Caco-2 (cell line): ENCODE measurements around the gene INSYN1. TPM values are rescaled to one million over a fixed set of nuclear protein-coding genes. Genes with fewer than 3 reads are reported as not detected.

Experiments used
- BruUV-seq: library from RNA; stranded (reverse); fragments of 400-500 nt; replicated peaks from 2 replicates; lab custom pipeline; 2021; lab: Mats Ljungman, UMichigan
- CTCF ChIA-PET: fragments of 300-600 bp; sonication (Branson Sonifier 250); formaldehyde crosslinking; loops from one replicate; lab custom pipeline; 2022; ENCODE audit warnings: antibody characterized with exemption; lab: Charles Lee
- POLR2A ChIA-PET: fragments of 300-600 bp; sonication (Branson Sonifier 250); formaldehyde crosslinking; loops from one replicate; lab custom pipeline; 2022; ENCODE audit warnings: antibody characterized with exemption; lab: Charles Lee
- DNase-seq, 2 experiments: peaks; one replicate each; pipeline versions ENCODE4 v3.0.0 to v3.0.0-alpha.2; 2020 to 2022
- H3K27me3 ChIP-seq: replicated peaks from 2 replicates; pipeline ENCODE4 v1.6.0; 2011; ENCODE audit warnings: low read length; ENCODE audit not compliant: control insufficient read depth, insufficient read depth
- H3K36me3 ChIP-seq: 2 replicates; pipeline ENCODE4 v1.5.1; 2011; ENCODE audit warnings: low read length; ENCODE audit not compliant: control insufficient read depth, insufficient read depth
- H3K4me1 ChIP-seq: fragments of 250-450 bp; sonication (Bioruptor Pico); 2 replicates; pipeline ENCODE4 v1.5.1; 2020; ENCODE audit warnings: mild to moderate bottlenecking
- H3K4me3 ChIP-seq: 2 replicates; pipeline ENCODE4 v1.5.1; 2011; ENCODE audit warnings: low read depth, mild to moderate bottlenecking, control low read depth, low read length
- H3K9me3 ChIP-seq: fragments of 250-450 bp; sonication (Bioruptor Pico); 2 replicates; pipeline ENCODE4 v1.5.1; 2020; ENCODE audit warnings: mild to moderate bottlenecking, moderate library complexity
- H3K27ac Mint-ChIP-seq: one replicate; pipeline ENCODE4 v1.8.0; 2022; ENCODE audit warnings: mixed read lengths; ENCODE audit not compliant: unreplicated experiment
- H3K27me3 Mint-ChIP-seq: one replicate; pipeline ENCODE4 v1.8.0; 2022; ENCODE audit warnings: mixed read lengths; ENCODE audit not compliant: insufficient read depth, unreplicated experiment
- H3K36me3 Mint-ChIP-seq: one replicate; pipeline ENCODE4 v1.8.0; 2022; ENCODE audit warnings: mild to moderate bottlenecking, mixed read lengths; ENCODE audit not compliant: insufficient read depth, unreplicated experiment
- H3K4me1 Mint-ChIP-seq: one replicate; pipeline ENCODE4 v1.8.0; 2022; ENCODE audit warnings: low read depth, mixed read lengths; ENCODE audit not compliant: unreplicated experiment
- H3K4me3 Mint-ChIP-seq: one replicate; pipeline ENCODE4 v1.8.0; 2022; ENCODE audit warnings: mild to moderate bottlenecking, moderate library complexity, mixed read lengths; ENCODE audit not compliant: unreplicated experiment
- H3K9me3 Mint-ChIP-seq: one replicate; pipeline ENCODE4 v1.8.0; 2022; ENCODE audit warnings: mixed read lengths; ENCODE audit not compliant: unreplicated experiment
- intact Hi-C: fragments of 100-400 bp; cut with micrococcal nuclease; formaldehyde crosslinking; loops from one replicate; pipeline ENCODE4 v1.10.0; 2022; ENCODE audit not compliant: unreplicated experiment
- total RNA-seq: library from RNA; stranded (reverse); gene quantifications from 2 replicates; pipeline ENCODE4 v1.2.3, GENCODE V29; 2022
- TF ChIP-seq, protein P1 (sequence below), 2 experiments: fragments of 200-600 bp in 1 of 2; IDR thresholded peaks; 1 replicate in 1 of 2; 2 replicates in 1 of 2; pipeline versions ENCODE4 v1.5.1 to v1.8.0; 2011 to 2022; ENCODE audit warnings: antibody characterized with exemption in 1 of 2, control low read depth in 1 of 2, inconsistent platforms in 1 of 2, low read depth in 1 of 2, low read length in 1 of 2, mild to moderate bottlenecking in 1 of 2, moderate library complexity in 1 of 2; ENCODE audit not compliant: insufficient read depth in 1 of 2, severe bottlenecking in 1 of 2, unreplicated experiment in 1 of 2

INSYN1 gene
- total RNA-seq, 1 experiment from 2014 or later = 0.41 TPM

DNA sequence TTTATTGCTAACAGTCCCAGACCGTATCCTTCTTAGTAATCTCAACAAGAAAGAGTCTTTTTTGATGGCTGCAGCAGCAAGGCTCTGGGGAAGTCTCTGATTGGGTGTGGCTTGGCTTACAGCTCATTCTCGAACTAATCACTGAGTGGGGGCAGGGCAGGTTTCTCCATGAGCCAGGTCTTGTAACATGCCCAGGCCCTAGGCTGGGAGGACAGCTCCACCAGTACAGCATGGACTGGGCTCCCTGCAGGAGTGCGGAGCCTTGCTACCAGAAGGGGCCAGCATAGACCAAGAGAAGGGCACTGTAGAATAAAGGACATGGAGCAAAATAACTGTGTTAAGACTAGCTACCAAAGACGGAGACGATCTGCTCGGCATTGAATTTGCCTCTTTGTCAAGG lies 61.8 kb downstream of the INSYN1 start:
- Mint-ChIP-seq H3K27me3 (no peaks in the 10 kb centered on the region), H3K9me3 (no peaks in the 10 kb centered on the region), H3K27ac (no peak overlapping the region), H3K4me1 (peaks cover 17% of the 10 kb centered on the region), H3K36me3 (peaks cover 5% of the 10 kb centered on the region), H3K4me3 (no peak overlapping the region)
- BruUV-seq = no TSS peak
- ChIA-PET CTCF (interaction anchor here (0.5 to 1.4 kb wide), 4 partner anchors 8 to 131 kb away, joined by 3 to 7 read pairs (median 6); no protein-coding TSS in a partner anchor), POLR2A (no interaction called here)
- no peak for DNase-seq
- Histone ChIP-seq H3K27me3 (no peaks in the 10 kb centered on the region), H3K9me3 (no peaks in the 10 kb centered on the region), H3K4me1 (peaks cover 4% of the 10 kb centered on the region), H3K36me3 (no peaks in the 10 kb centered on the region), H3K4me3 (no peak overlapping the region)
- intact Hi-C loops = no loop called here
- TF ChIP-seq, protein P1, sequence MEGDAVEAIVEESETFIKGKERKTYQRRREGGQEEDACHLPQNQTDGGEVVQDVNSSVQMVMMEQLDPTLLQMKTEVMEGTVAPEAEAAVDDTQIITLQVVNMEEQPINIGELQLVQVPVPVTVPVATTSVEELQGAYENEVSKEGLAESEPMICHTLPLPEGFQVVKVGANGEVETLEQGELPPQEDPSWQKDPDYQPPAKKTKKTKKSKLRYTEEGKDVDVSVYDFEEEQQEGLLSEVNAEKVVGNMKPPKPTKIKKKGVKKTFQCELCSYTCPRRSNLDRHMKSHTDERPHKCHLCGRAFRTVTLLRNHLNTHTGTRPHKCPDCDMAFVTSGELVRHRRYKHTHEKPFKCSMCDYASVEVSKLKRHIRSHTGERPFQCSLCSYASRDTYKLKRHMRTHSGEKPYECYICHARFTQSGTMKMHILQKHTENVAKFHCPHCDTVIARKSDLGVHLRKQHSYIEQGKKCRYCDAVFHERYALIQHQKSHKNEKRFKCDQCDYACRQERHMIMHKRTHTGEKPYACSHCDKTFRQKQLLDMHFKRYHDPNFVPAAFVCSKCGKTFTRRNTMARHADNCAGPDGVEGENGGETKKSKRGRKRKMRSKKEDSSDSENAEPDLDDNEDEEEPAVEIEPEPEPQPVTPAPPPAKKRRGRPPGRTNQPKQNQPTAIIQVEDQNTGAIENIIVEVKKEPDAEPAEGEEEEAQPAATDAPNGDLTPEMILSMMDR (IDR thresholded peaks at IDR 0.05; ENCODE audit: insufficient read depth in 1 of 2, low read depth in 1 of 2, low read length in 1 of 2, severe bottlenecking in 1 of 2, unreplicated experiment in 1 of 2) = no peak

DNA sequence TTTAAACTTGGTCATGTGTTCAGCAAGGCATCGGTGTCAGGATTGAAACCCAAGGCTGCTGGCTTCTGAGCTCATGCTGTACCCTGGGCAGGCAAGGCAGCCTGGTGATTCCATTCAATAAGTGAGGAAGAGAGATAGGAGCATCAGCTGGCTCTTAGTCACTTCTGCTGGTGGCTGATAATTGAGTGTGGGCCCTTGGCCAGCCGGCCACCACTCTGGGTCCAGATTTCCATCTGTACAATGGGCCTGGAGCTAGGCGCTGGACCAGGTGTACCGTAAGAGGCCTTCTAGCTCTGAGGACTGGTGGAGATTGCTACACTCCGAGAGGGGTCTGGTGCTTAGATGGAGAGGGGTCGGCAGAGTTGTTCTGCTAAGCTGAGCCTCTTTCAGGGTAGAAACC lies 64.7 kb downstream of the INSYN1 start:
- intact Hi-C loops = no loop called here
- H3K27ac Mint-ChIP-seq = no peak overlapping the region
- H3K4me3 Mint-ChIP-seq = no peak overlapping the region
- no peaks in the 10 kb centered on the region for H3K27me3 Mint-ChIP-seq
- ChIA-PET POLR2A (no interaction called here), CTCF (no interaction called here)
- H3K4me3 ChIP-seq = no peak overlapping the region
- no peak for DNase-seq
- H3K4me1 Mint-ChIP-seq = peaks cover 25% of the 10 kb centered on the region
- no peaks in the 10 kb centered on the region for H3K27me3 ChIP-seq
- H3K9me3 ChIP-seq = no peaks in the 10 kb centered on the region
- no TSS peak for BruUV-seq
- H3K9me3 Mint-ChIP-seq = no peaks in the 10 kb centered on the region
- H3K36me3 Mint-ChIP-seq = peaks cover 6% of the 10 kb centered on the region
- peaks cover 13% of the 10 kb centered on the region for H3K4me1 ChIP-seq
- TF ChIP-seq, protein P1 (IDR thresholded peaks at IDR 0.05; ENCODE audit: insufficient read depth in 1 of 2, low read depth in 1 of 2, low read length in 1 of 2, severe bottlenecking in 1 of 2, unreplicated experiment in 1 of 2) = no peak
- no peaks in the 10 kb centered on the region for H3K36me3 ChIP-seq

DNA sequence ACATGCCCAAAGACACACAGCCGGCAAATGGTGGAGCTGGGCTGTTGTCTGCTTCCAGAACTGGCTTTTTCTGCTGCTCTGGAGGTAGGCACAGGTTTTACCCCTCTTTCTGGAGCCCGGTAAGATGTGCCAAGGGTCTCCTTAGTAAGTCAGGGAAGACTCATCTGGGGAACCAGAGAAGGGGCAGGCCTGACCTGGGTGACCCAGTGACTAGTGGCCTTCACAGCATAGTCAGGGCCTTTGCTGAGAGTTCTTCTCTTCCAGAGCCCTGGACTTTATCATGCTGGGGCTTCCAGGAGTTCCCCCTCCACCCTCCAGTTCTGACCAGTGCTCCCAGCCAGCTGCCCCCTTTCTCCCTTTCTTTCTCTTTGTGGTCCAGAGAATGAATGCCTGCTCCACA lies 65.8 kb downstream of the INSYN1 start:
- Mint-ChIP-seq H3K27ac (no peak overlapping the region), H3K4me3 (no peak overlapping the region), H3K4me1 (peaks cover 24% of the 10 kb centered on the region), H3K36me3 (peaks cover 5% of the 10 kb centered on the region), H3K9me3 (no peaks in the 10 kb centered on the region), H3K27me3 (no peaks in the 10 kb centered on the region)
- ChIA-PET CTCF (interaction anchor here (1.4 to 1.9 kb wide), 3 partner anchors 13 to 51 kb away, joined by 7 to 10 read pairs (median 7); no protein-coding TSS in a partner anchor), POLR2A (no interaction called here)
- H3K27me3 ChIP-seq = no peaks in the 10 kb centered on the region
- peaks cover 13% of the 10 kb centered on the region for H3K4me1 ChIP-seq
- TF ChIP-seq, protein P1 (IDR thresholded peaks at IDR 0.05; ENCODE audit: insufficient read depth in 1 of 2, low read depth in 1 of 2, low read length in 1 of 2, severe bottlenecking in 1 of 2, unreplicated experiment in 1 of 2) = no peak
- no TSS peak for BruUV-seq
- intact Hi-C loops = no loop called here
- H3K36me3 ChIP-seq = no peaks in the 10 kb centered on the region
- no peak for DNase-seq
- H3K4me3 ChIP-seq = no peak overlapping the region
- no peaks in the 10 kb centered on the region for H3K9me3 ChIP-seq
